Colonic mucosa (tissue), 4 donors: ENCODE data around the gene CHCHD3. TPM values are rescaled to one million over a fixed set of nuclear protein-coding genes. Genes with fewer than 3 reads are reported as not detected.

Source experiments
- DNase-seq: peaks from one replicate; pipeline ENCODE4 v3.0.0-alpha.2; 2020
- H3K27ac ChIP-seq: fragments of 200-600 bp; one replicate; pipeline ENCODE4 v1.8.0; 2021
- H3K27me3 ChIP-seq: fragments of 200-600 bp; one replicate; pipeline ENCODE4 v1.8.0; 2021
- H3K36me3 ChIP-seq: fragments of 200-600 bp; one replicate; pipeline ENCODE4 v1.8.0; 2021
- H3K4me1 ChIP-seq: fragments of 200-600 bp; one replicate; pipeline ENCODE4 v1.8.0; 2021; ENCODE audit warnings: mild to moderate bottlenecking
- H3K4me3 ChIP-seq: fragments of 200-600 bp; one replicate; pipeline ENCODE4 v1.8.0; 2021
- H3K9ac ChIP-seq, 2 donors: one replicate each; pipeline ENCODE4 v1.7.0; 2013; ENCODE audit warnings: control low read depth in 2 of 2, low read depth in 2 of 2, low read length in 2 of 2
- H3K9me3 ChIP-seq: fragments of 200-600 bp; one replicate; pipeline ENCODE4 v1.8.0; 2021
- CTCF ChIP-seq: fragments of 200-600 bp; IDR thresholded peaks from one replicate; pipeline ENCODE4 v1.8.0; 2022; ENCODE audit warnings: antibody characterized with exemption, mild to moderate bottlenecking
- intact Hi-C: fragments of 100-400 bp; cut with DNase I; formaldehyde crosslinking; loops from one replicate; pipeline ENCODE4 v1.14.1; 2022
- total RNA-seq, 2 donors: library from RNA; stranded (reverse); fragmentation: NEBNext Ultra II Directional in 1 of 2; extraction: Animal tissue kit (Norgen Biotek cat#: 25700) in 1 of 2; gene quantifications; one replicate each; pipeline ENCODE4 v1.2.1, GENCODE V29; 2021
- donor health status: healthy.
- donor health status: DM: no; HTN: no; CAD: no.
- donor health status: DM: no; HTN: no; CAD: no.

The CHCHD3 gene
- total RNA-seq, 2 donors from 2014 or later: 81.5 to 112 TPM

DNA sequence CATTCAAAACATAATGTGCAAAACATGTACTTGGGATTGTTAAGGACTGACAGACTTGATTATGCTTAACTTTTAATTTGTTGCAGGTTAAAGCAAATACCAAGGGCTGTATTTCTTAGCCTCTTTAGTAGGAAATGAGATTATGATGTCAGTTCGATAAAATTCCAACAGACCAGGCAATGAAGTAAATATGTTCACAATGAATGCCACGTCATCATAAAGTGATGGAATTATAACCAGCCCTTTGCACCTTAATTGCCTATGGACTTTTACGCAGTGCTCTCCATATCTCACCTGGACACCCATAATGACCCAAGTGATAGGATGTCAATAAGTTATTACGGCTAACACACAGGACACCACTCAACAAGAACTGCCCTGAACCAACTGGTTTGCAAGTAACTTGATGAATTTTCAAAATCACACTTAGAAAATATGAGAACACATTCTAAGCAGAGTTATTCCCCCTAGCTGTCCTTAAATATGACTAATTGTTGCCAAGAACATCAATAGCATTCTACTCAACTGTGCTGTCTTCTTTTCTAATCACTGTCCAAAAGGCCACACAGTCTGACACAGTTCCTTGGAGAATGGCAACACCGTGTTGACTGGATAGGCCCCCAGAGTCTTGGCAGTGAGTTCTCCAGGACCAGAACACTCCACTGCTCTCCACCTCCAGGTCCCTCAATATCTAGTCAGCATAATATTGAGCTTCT is 115.0 kb downstream of the CHCHD3 start:
- H3K4me1 ChIP-seq: no peaks in the 10 kb centered on the region
- intact Hi-C loops: no loop called here
- H3K9me3 ChIP-seq: no peaks in the 10 kb centered on the region
- no peak for DNase-seq
- H3K27ac ChIP-seq: no peak overlapping the region
- no peak overlapping the region for H3K4me3 ChIP-seq
- H3K36me3 ChIP-seq: no peaks in the 10 kb centered on the region
- no peak overlapping the region for H3K9ac ChIP-seq
- no peaks in the 10 kb centered on the region for H3K27me3 ChIP-seq
- no peak for TF ChIP-seq CTCF

GRCh38 chr7:132965951-132966350 is 115.9 kb downstream of the CHCHD3 start:
- Histone ChIP-seq H3K4me3 (no peak overlapping the region), H3K27ac (no peak overlapping the region), H3K4me1 (no peaks in the 10 kb centered on the region), H3K9me3 (no peaks in the 10 kb centered on the region), H3K36me3 (no peaks in the 10 kb centered on the region), H3K9ac (no peak overlapping the region), H3K27me3 (no peaks in the 10 kb centered on the region)
- TF ChIP-seq CTCF: no peak
- DNase-seq: no peak
- intact Hi-C loops: no loop called here

GRCh38 chr7:132964876-132965275 is 117.0 kb downstream of the CHCHD3 start:
- intact Hi-C loops: no loop called here
- Histone ChIP-seq H3K9ac (no peak overlapping the region), H3K27me3 (no peaks in the 10 kb centered on the region), H3K4me3 (no peak overlapping the region), H3K9me3 (no peaks in the 10 kb centered on the region), H3K36me3 (no peaks in the 10 kb centered on the region), H3K27ac (no peak overlapping the region), H3K4me1 (no peaks in the 10 kb centered on the region)
- no peak for TF ChIP-seq CTCF
- no peak for DNase-seq

DNA sequence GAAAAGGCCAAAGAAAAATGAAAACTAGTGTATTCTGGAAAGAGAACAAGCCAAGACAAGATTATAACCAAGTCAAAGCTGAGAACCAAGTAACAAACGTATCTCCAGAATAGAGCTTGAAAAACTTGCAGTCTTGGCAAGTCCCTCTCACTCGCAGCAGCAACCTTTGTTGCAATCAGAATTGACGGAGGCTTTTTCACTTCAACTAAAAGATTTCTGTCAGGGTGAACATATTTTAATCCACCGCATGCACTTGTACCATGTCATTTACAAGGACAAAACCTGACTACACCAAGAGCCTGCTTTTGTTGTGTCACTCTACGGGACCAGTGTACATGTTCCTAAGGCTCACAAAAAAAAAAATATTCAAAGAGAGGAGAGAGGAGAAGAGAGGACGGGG is 122.0 kb downstream of the CHCHD3 start:
- Histone ChIP-seq H3K9me3 (no peaks in the 10 kb centered on the region), H3K4me1 (no peaks in the 10 kb centered on the region), H3K36me3 (no peaks in the 10 kb centered on the region), H3K9ac (no peak overlapping the region), H3K4me3 (no peak overlapping the region), H3K27ac (no peak overlapping the region), H3K27me3 (no peaks in the 10 kb centered on the region)
- intact Hi-C loops: no loop called here
- TF ChIP-seq CTCF: no peak
- DNase-seq: no peak

DNA sequence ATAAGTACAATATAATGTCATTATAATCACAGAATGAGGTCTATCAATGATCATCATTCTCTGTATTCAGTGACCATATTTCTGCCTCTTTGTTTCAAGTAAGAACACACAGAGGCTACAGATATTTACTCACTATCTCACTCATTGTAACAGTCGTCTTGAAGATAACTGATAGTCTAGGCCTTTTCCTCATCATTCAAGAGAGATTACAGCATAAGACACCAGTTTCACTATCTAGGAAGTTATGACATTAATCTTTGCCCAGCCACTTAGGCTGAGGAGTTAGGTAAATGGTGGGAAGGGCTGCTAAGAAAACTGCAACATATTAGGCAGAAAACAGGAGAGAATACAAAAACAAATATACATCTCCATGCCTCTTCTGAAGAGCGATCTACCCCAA is 125.3 kb downstream of the CHCHD3 start:
- no peak for DNase-seq
- TF ChIP-seq CTCF: no peak
- H3K9me3 ChIP-seq: no peaks in the 10 kb centered on the region
- H3K27ac ChIP-seq: no peak overlapping the region
- no peak overlapping the region for H3K4me3 ChIP-seq
- intact Hi-C loops: no loop called here
- H3K36me3 ChIP-seq: no peaks in the 10 kb centered on the region
- no peaks in the 10 kb centered on the region for H3K27me3 ChIP-seq
- no peaks in the 10 kb centered on the region for H3K4me1 ChIP-seq
- no peak overlapping the region for H3K9ac ChIP-seq
